Tibial nerve (tissue), 3 donors: Measurements from ENCODE around the gene ATP5F1A.

Experiments
- POLR2A ChIP-seq, 2 donors: fragments of 450-650 bp; IDR thresholded peaks; one replicate each; pipeline ENCODE4 v1.6.1; 2017; ENCODE audit warnings: antibody characterized with exemption in 2 of 2, mild to moderate bottlenecking in 2 of 2, moderate library complexity in 2 of 2
- TF ChIP-seq, protein P1 (sequence below), 5 experiments: fragments of 200-600 bp in 3 of 5; fragments of 450-650 bp in 2 of 5; sonication (generic) in 3 of 5; IDR thresholded peaks; one replicate each; pipeline ENCODE4 v1.5.1; 2016 to 2019; ENCODE audit warnings: antibody characterized with exemption in 5 of 5, mild to moderate bottlenecking in 3 of 5, moderate library complexity in 2 of 5

DNA sequence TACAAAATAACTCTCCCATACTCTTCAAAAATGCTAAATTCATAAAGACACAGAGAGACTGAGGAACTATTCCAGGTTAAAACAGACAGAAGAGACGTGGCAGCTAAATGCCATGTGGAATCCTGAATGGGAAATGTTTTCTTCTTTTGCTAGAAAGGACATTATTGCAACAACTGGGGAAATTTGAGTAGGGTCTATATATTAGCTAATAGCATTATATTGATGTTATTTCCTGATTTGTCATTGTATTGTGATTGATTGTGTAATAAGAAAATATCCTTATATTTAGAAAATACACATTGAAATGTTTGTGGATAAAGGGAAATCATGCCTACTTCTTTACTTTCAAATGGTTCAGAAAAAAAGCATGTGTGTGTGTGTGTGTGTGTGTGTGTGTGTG is 49.5 kb downstream of the ATP5F1A start:
- no peak for TF ChIP-seq POLR2A (IDR thresholded peaks at IDR 0.05)
- TF ChIP-seq, protein P1, sequence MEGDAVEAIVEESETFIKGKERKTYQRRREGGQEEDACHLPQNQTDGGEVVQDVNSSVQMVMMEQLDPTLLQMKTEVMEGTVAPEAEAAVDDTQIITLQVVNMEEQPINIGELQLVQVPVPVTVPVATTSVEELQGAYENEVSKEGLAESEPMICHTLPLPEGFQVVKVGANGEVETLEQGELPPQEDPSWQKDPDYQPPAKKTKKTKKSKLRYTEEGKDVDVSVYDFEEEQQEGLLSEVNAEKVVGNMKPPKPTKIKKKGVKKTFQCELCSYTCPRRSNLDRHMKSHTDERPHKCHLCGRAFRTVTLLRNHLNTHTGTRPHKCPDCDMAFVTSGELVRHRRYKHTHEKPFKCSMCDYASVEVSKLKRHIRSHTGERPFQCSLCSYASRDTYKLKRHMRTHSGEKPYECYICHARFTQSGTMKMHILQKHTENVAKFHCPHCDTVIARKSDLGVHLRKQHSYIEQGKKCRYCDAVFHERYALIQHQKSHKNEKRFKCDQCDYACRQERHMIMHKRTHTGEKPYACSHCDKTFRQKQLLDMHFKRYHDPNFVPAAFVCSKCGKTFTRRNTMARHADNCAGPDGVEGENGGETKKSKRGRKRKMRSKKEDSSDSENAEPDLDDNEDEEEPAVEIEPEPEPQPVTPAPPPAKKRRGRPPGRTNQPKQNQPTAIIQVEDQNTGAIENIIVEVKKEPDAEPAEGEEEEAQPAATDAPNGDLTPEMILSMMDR (IDR thresholded peaks at IDR 0.05) = no peak
